BE2C (cell line): Measurements from ENCODE around the gene PRDM15.

ENCODE experiments used
- DNase-seq: peaks from one replicate; pipeline ENCODE4 v3.0.0-alpha.2; 2020
- H3K27me3 ChIP-seq: fragments of 250-450 bp; sonication (Bioruptor Pico); 2 replicates; pipeline ENCODE4 v1.5.1; 2020; ENCODE audit warnings: mild to moderate bottlenecking
- H3K36me3 ChIP-seq: fragments of 250-450 bp; sonication (Bioruptor Pico); 2 replicates; pipeline ENCODE4 v1.5.1; 2020; ENCODE audit warnings: mild to moderate bottlenecking
- H3K4me1 ChIP-seq: fragments of 250-450 bp; sonication (Bioruptor Pico); 2 replicates; pipeline ENCODE4 v1.5.1; 2020
- H3K4me3 ChIP-seq: 2 replicates; pipeline ENCODE4 v1.5.1; 2011; ENCODE audit warnings: low read depth, low read length
- H3K9me3 ChIP-seq: fragments of 250-450 bp; sonication (Bioruptor Pico); 2 replicates; pipeline ENCODE4 v1.5.1; 2020
- CTCF ChIP-seq: IDR thresholded peaks from 2 replicates; pipeline ENCODE4 v1.5.1; 2012; ENCODE audit warnings: mild to moderate bottlenecking, low read depth, low read length

PRDM15 gene

GRCh38 chr21:41877901-41878830, 978 bp downstream of the PRDM15 start:
- H3K4me1 ChIP-seq = no peaks in the 10 kb centered on the region
- H3K4me3 ChIP-seq = peak overlapping the region; percentile 87
- H3K36me3 ChIP-seq = no peaks in the 10 kb centered on the region
- TF ChIP-seq CTCF = no peak
- no peaks in the 10 kb centered on the region for H3K27me3 ChIP-seq
- DNase-seq = no peak
- no peaks in the 10 kb centered on the region for H3K9me3 ChIP-seq

- DNase-seq = no peak
- no peaks in the 10 kb centered on the region for H3K4me1 ChIP-seq
Measured at GRCh38 chr21:41876928-41877652, 2.1 kb downstream of the PRDM15 start.

GRCh38 chr21:41876396-41876795, 2.7 kb downstream of the PRDM15 start:
- no peak for DNase-seq
- Histone ChIP-seq H3K36me3 (no peaks in the 10 kb centered on the region), H3K4me3 (no peak overlapping the region), H3K4me1 (no peaks in the 10 kb centered on the region), H3K9me3 (no peaks in the 10 kb centered on the region), H3K27me3 (no peaks in the 10 kb centered on the region)
- TF ChIP-seq CTCF = no peak

More at GRCh38 chr21:41876928-41877652, 2.1 kb downstream of the PRDM15 start:
- TF ChIP-seq CTCF = no peak
- Histone ChIP-seq H3K36me3 (no peaks in the 10 kb centered on the region), H3K9me3 (no peaks in the 10 kb centered on the region), H3K27me3 (no peaks in the 10 kb centered on the region), H3K4me3 (peak overlapping the region; percentile 87; the same call in 1 of the 2 replicates)

- Histone ChIP-seq H3K4me1 (no peaks in the 10 kb centered on the region), H3K4me3 (no peak overlapping the region), H3K9me3 (no peaks in the 10 kb centered on the region), H3K27me3 (no peaks in the 10 kb centered on the region), H3K36me3 (no peaks in the 10 kb centered on the region)
- DNase-seq = no peak
- TF ChIP-seq CTCF = no peak
Measured at GRCh38 chr21:41875086-41875485, 4.1 kb downstream of the PRDM15 start.

GRCh38 chr21:41874611-41875010, 4.5 kb downstream of the PRDM15 start:
- TF ChIP-seq CTCF = no peak
- Histone ChIP-seq H3K27me3 (no peaks in the 10 kb centered on the region), H3K36me3 (no peaks in the 10 kb centered on the region), H3K4me3 (no peak overlapping the region), H3K9me3 (no peaks in the 10 kb centered on the region), H3K4me1 (no peaks in the 10 kb centered on the region)
- DNase-seq = no peak

GRCh38 chr21:41873426-41873825, 5.7 kb downstream of the PRDM15 start:
- no peaks in the 10 kb centered on the region for H3K4me1 ChIP-seq
- no peaks in the 10 kb centered on the region for H3K27me3 ChIP-seq
- TF ChIP-seq CTCF = no peak
- H3K36me3 ChIP-seq = no peaks in the 10 kb centered on the region
- H3K9me3 ChIP-seq = no peaks in the 10 kb centered on the region
- DNase-seq = no peak
- H3K4me3 ChIP-seq = no peak overlapping the region
